GM19463 (cell line): ENCODE data around the gene SLC6A15.

Source experiments
- ATAC-seq: cut with Tn5 transposase; IDR thresholded peaks from one replicate; pipeline ENCODE4 v1.9.1; 2021; ENCODE audit warnings: mild to moderate bottlenecking, moderate library complexity; ENCODE audit not compliant: unreplicated experiment

Gene SLC6A15

GRCh38 chr12:84912198-84913128 is at the start of gene SLC6A15:
SLC6A15 (minus strand) TSS chr12:84912799; CDS start chr12:84892120, 20,679 bp downstream.
- peak; percentile 55 for ATAC-seq

GRCh38 chr12:84960918-84961317 is 48.3 kb upstream of the SLC6A15 start:
- ATAC-seq: no peak

- no peak for ATAC-seq
Observed at GRCh38 chr12:84955298-84955697, 42.7 kb upstream of the SLC6A15 start.

- no peak for ATAC-seq
Observed at GRCh38 chr12:84954415-84954814, 41.8 kb upstream of the SLC6A15 start.

GRCh38 chr12:84950971-84951546 is 38.5 kb upstream of the SLC6A15 start:
- ATAC-seq: no peak

- no peak for ATAC-seq
Observed at GRCh38 chr12:84946753-84947152, 34.2 kb upstream of the SLC6A15 start.

- no peak for ATAC-seq
Observed at GRCh38 chr12:84937415-84937814, 24.8 kb upstream of the SLC6A15 start.

GRCh38 chr12:84929501-84929900 is 16.9 kb upstream of the SLC6A15 start:
- ATAC-seq: no peak

- ATAC-seq: no peak
Observed at GRCh38 chr12:84924981-84925380, 12.4 kb upstream of the SLC6A15 start.

- no peak for ATAC-seq
Observed at GRCh38 chr12:84922693-84923092, 10.1 kb upstream of the SLC6A15 start.

GRCh38 chr12:84920331-84920730 is 7.7 kb upstream of the SLC6A15 start:
- no peak for ATAC-seq

- no peak for ATAC-seq
Observed at GRCh38 chr12:84919271-84919670, 6.7 kb upstream of the SLC6A15 start.

- ATAC-seq: no peak
Observed at GRCh38 chr12:84913129-84913515, 523 bp upstream of the SLC6A15 start.

GRCh38 chr12:84911271-84912197 is 1.1 kb downstream of the SLC6A15 start:
- no peak for ATAC-seq

- no peak for ATAC-seq
Observed at GRCh38 chr12:84910549-84911241, 1.9 kb downstream of the SLC6A15 start.

GRCh38 chr12:84904051-84904450 is 8.5 kb downstream of the SLC6A15 start:
- ATAC-seq: no peak

- no peak for ATAC-seq
Observed at GRCh38 chr12:84891106-84891838, 21.3 kb downstream of the SLC6A15 start.

- no peak for ATAC-seq
Observed at GRCh38 chr12:84889818-84890217, 22.8 kb downstream of the SLC6A15 start.

- ATAC-seq: no peak
Observed at GRCh38 chr12:84888861-84889260, 23.7 kb downstream of the SLC6A15 start.

- ATAC-seq: no peak
Observed at GRCh38 chr12:84877340-84877739, 35.3 kb downstream of the SLC6A15 start.
